GM12878 (cell line): Measurements from ENCODE around the gene PGAM2. TPM values are rescaled to one million over a fixed set of nuclear protein-coding genes. Genes with fewer than 3 reads are reported as not detected.

Experiments
- ATAC-seq: fragments of 200-7000 bp; cut with Tn5 transposase; 3 replicates; pipeline ENCODE4 v1.9.1; 2020; ENCODE audit warnings: mild to moderate bottlenecking, moderate library complexity
- BruUV-seq: library from RNA; stranded (reverse); fragments of 400-500 nt; replicated peaks from 2 replicates; lab custom pipeline; 2021; lab: Mats Ljungman, UMichigan
- CTCF ChIA-PET: fragments of 300-600 bp; sonication (Branson Sonifier 250); formaldehyde crosslinking; extraction: SDS; loops from one replicate; lab custom pipeline; 2021; ENCODE audit warnings: inconsistent platforms; lab: Yijun Ruan, JAX
- POLR2A ChIA-PET: fragments of 350-600 bp; formaldehyde crosslinking; extraction: SDS; loops from one replicate; lab custom pipeline; 2021; ENCODE audit warnings: inconsistent platforms; lab: Charles Lee
- RAD21 ChIA-PET: fragments of 300-600 bp; sonication (Branson Sonifier 250); formaldehyde crosslinking; loops from one replicate; lab custom pipeline; 2023; ENCODE audit warnings: antibody characterized with exemption; ENCODE audit not compliant: unreplicated experiment; lab: Charles Lee
- SMC1A ChIA-PET: fragments of 300-600 bp; sonication (Branson Sonifier 250); formaldehyde crosslinking; loops from one replicate; lab custom pipeline; 2023; ENCODE audit not compliant: unreplicated experiment, uncharacterized antibody; lab: Charles Lee
- DNase-seq: peaks from one replicate; pipeline ENCODE4 v3.0.0-alpha.2; 2011; ENCODE audit warnings: low read depth, low spot score
- FAIRE-seq: peaks from 3 replicates; lab custom pipeline; 2011; peaks lifted over from hg19 to GRCh38; lab: Jason Lieb, UNC
- H2AFZ ChIP-seq: 2 replicates; pipeline ENCODE4 v1.6.0; 2011; ENCODE audit warnings: low read depth, low read length, control low read depth; ENCODE audit not compliant: control insufficient read depth
- H3K27ac ChIP-seq: 2 replicates; pipeline ENCODE4 v1.5.1; 2011; ENCODE audit warnings: control low read depth; ENCODE audit not compliant: control insufficient read depth, insufficient read depth
- H3K27me3 ChIP-seq, 2 experiments: replicated peaks in 1 of 2; 2 replicates each; pipeline versions ENCODE4 v1.6.0 to v1.6.1; 2011; ENCODE audit warnings: low read length in 1 of 2; ENCODE audit not compliant: control insufficient read depth in 2 of 2, insufficient read depth in 2 of 2
- H3K36me3 ChIP-seq, 2 experiments: 2 replicates each; pipeline ENCODE4 v1.5.1; 2011; ENCODE audit warnings: low read length in 1 of 2; ENCODE audit not compliant: control insufficient read depth in 2 of 2, insufficient read depth in 2 of 2
- H3K4me1 ChIP-seq: 2 replicates; pipeline ENCODE4 v1.6.1; 2011; ENCODE audit warnings: mild to moderate bottlenecking, low read length, moderate library complexity, mixed read lengths; ENCODE audit not compliant: control insufficient read depth, insufficient read depth
- H3K4me2 ChIP-seq: 2 replicates; pipeline ENCODE4 v1.6.0; 2011; ENCODE audit warnings: control low read depth; ENCODE audit not compliant: control insufficient read depth, insufficient read depth
- H3K4me3 ChIP-seq: fragments of 200-600 bp; sonication (generic); 2 replicates; pipeline ENCODE4 v1.5.1; 2016
- H3K79me2 ChIP-seq: 2 replicates; pipeline ENCODE4 v1.6.0; 2011; ENCODE audit warnings: low read length; ENCODE audit not compliant: control insufficient read depth, insufficient read depth
- H3K9ac ChIP-seq: 2 replicates; pipeline ENCODE4 v1.8.0; 2011; ENCODE audit warnings: low read length, control low read depth, mixed read lengths; ENCODE audit not compliant: control insufficient read depth, insufficient read depth
- H3K9me3 ChIP-seq: replicated peaks from 3 replicates; pipeline ENCODE4 v1.5.1; 2011; ENCODE audit warnings: mild to moderate bottlenecking, low read length; ENCODE audit not compliant: control insufficient read depth, insufficient read depth
- H4K20me1 ChIP-seq: 2 replicates; pipeline ENCODE4 v1.6.0; 2011; ENCODE audit not compliant: control insufficient read depth, insufficient read depth
- BCL11A ChIP-seq: IDR thresholded peaks from 2 replicates; pipeline ENCODE4 v1.6.1; 2011; ENCODE audit warnings: low read depth, low read length
- CBX3 ChIP-seq: fragments of 200-600 bp; sonication (generic); IDR thresholded peaks from 2 replicates; pipeline ENCODE4 v1.6.1; 2016; ENCODE audit warnings: low read depth, borderline replicate concordance
- CBX5 ChIP-seq: sonication (generic); IDR thresholded peaks from 2 replicates; pipeline ENCODE4 v1.6.1; 2016; ENCODE audit warnings: low read depth, moderate library complexity, mild to moderate bottlenecking, inconsistent platforms
- EED ChIP-seq: sonication (generic); IDR thresholded peaks from 2 replicates; pipeline ENCODE4 v1.6.1; 2016; ENCODE audit warnings: antibody characterized with exemption, low read depth
- EZH2 ChIP-seq: IDR thresholded peaks from 2 replicates; pipeline ENCODE4 v1.6.1; 2012; ENCODE audit warnings: low read depth, mild to moderate bottlenecking, control low read depth, inconsistent platforms, low read length, borderline replicate concordance; ENCODE audit not compliant: control insufficient read depth
- IKZF2 ChIP-seq, 2 experiments: fragments of 450-650 bp; IDR thresholded peaks; 2 replicates each; pipeline ENCODE4 v1.6.1; 2017; ENCODE audit warnings: mild to moderate bottlenecking in 2 of 2, moderate library complexity in 2 of 2
- IRF4 ChIP-seq: IDR thresholded peaks from 2 replicates; pipeline ENCODE4 v1.6.1; 2011; ENCODE audit warnings: low read depth, low read length
- MXI1 ChIP-seq: fragments of 150-350 bp; IDR thresholded peaks from 2 replicates; pipeline ENCODE4 v1.6.1; 2011; ENCODE audit warnings: low read depth, mild to moderate bottlenecking, inconsistent platforms, low read length, improper control_type of control experiment
- SMC3 ChIP-seq: IDR thresholded peaks from 2 replicates; pipeline ENCODE4 v1.6.1; 2011; ENCODE audit warnings: low read length, improper control_type of control experiment, borderline replicate concordance
- WGBS: methylation state at CpG from one replicate; pipeline ENCODE4 v1.1.6; 2016; ENCODE audit warnings: low lambda C conversion rate; ENCODE audit not compliant: insufficient replicate concordance, insufficient coverage; ENCODE audit errors: missing lambda C conversion rate; 5-methylcytosine and 5-hydroxymethylcytosine counted together
- in situ Hi-C: fragments of 300-500 bp; cut with MboI; formaldehyde crosslinking; loops from 9 replicates; pipeline ENCODE4 v1.14.3; 2018; ENCODE audit warnings: mixed read lengths
- intact Hi-C: fragments of 100-400 bp; cut with micrococcal nuclease; formaldehyde crosslinking; loops from one replicate; pipeline ENCODE4 v1.14.2; 2022; ENCODE audit not compliant: unreplicated experiment
- polyA plus RNA-seq, 11 experiments: library from polyadenylated mRNA; depleted of rRNA in 4 of 11; unstranded in 6 of 11; stranded (reverse) in 5 of 11; fragments of >200 nt; fragmentation: Nextera tagmentation in 4 of 11; fragmentation: Illumina TruSeq in 1 of 11; extraction: Ambion mirVana in 4 of 11; extraction: Trizol in 1 of 11; gene quantifications; 1 replicate in 1 of 11; 2 replicates in 10 of 11; pipeline versions ENCODE4 v1.2.1 to v1.2.3, GENCODE V29; 2011 to 2016; ENCODE audit warnings: inconsistent platforms in 2 of 11, missing spikeins in 2 of 11, low read depth in 1 of 11
- total RNA-seq, 4 experiments: library from RNA; depleted of rRNA in 3 of 4; stranded (reverse); fragments of >200 nt in 3 of 4; fragmentation: Illumina TruSeq in 1 of 4; extraction: Trizol in 1 of 4; gene quantifications; 2 replicates each; pipeline versions ENCODE4 v1.2.1 to v1.2.3, GENCODE V29; 2013 to 2021
- TF ChIP-seq, protein P1 (sequence below): IDR thresholded peaks from 2 replicates; pipeline ENCODE4 v1.6.1; 2012; ENCODE audit warnings: low read depth, low read length, improper control_type of control experiment
- TF ChIP-seq, protein P2 (sequence below), 3 experiments: IDR thresholded peaks in 2 of 3; conservative IDR thresholded peaks in 1 of 3; 2 replicates each; pipeline ENCODE4 v1.5.1; 2011; ENCODE audit warnings: low read depth in 3 of 3, low read length in 3 of 3, mild to moderate bottlenecking in 3 of 3, control low read depth in 2 of 3, moderate library complexity in 2 of 3, inconsistent platforms in 1 of 3, mixed read lengths in 1 of 3; ENCODE audit not compliant: control insufficient read depth in 2 of 3, insufficient read depth in 1 of 3; ENCODE audit errors: extremely low read depth in 1 of 3

The PGAM2 gene
- total and polyA plus RNA-seq, 10 of the 15 experiments (the other 5 are each of a cell fraction or from before 2014, with no cell fraction given), result not detected

DNA sequence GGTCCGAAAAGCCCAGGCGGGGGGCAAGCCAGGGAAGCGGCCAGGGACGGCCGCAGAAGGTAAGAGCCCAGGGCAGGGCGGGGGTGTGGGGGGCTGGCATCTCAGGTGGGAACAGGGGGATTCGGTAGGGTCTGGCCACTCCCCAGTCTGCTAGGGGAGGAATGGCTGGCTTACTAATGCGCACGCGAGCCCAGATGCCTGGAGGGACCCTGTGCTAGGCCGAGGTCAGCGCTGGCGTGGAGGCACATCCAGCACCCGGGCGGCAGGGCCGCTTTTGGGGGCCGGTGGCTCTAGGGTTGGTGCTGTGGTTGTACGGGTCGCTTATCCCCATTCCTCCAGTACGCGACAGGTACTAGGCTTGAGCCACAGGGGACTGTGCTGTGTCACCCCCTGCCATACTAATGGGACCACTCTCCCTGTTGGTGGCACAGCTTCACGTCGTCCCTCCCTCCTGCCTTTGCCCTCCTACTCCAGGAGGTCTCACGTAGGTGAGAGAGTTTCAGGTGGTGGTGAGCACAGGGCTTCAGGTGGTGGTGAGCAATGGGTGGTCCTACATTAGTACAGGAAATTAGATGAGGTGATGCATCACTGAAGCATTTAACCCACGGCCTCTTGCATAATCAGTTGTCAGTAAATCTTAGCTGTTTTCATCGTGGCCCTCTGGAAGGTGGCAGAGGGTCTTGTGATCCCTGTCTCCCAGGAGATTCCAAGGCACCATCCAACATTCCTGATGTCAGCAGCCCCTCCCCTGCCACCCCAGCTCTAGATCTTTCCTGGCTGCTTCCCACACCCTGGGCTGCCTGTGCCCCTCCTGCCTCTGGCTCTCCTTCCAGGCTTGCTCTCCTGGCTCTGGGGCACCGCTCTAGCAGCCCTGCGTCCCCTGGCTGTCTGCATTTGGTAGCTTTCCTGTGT lies 39.7 kb upstream of the PGAM2 start:
- CTCF ChIA-PET, result interaction anchor here (1.0 kb wide), 1 partner anchor 17 kb away, joined by 3 read pairs; no protein-coding TSS in a partner anchor
- POLR2A ChIA-PET, result no interaction called here
- no peak overlapping the region for H2AFZ ChIP-seq
- intact Hi-C loops, result no loop called here
- ATAC-seq (peak; percentile 7; the same call in 2 of the 3 replicates), FAIRE-seq (no peak)
- no peaks in the 10 kb centered on the region for H4K20me1 ChIP-seq
- WGBS, result 17% methylated on average over 22 of the region's 28 CpGs
- H3K4me1 ChIP-seq, result no peaks in the 10 kb centered on the region
- H3K9ac ChIP-seq, result no peak overlapping the region
- no peak for TF ChIP-seq MXI1
- 0 out of 2 replicates have a peak, but pooled peaks have one; percentile 40 for TF ChIP-seq EZH2
- TF ChIP-seq, all 136 proteins: peak for 1
- in situ Hi-C loops, result no loop called here
- Histone ChIP-seq H3K4me2 (no peak overlapping the region), H3K36me3 (no peaks in the 10 kb centered on the region), H3K27ac (no peak overlapping the region), H3K27me3 (peaks cover 11 to 15% of the 10 kb centered on the region in 2 experiments), H3K4me3 (no peak overlapping the region), H3K9me3 (no peaks in the 10 kb centered on the region), H3K79me2 (no peaks in the 10 kb centered on the region)
- ChIA-PET SMC1A (no interaction called here), RAD21 (interaction anchor here (0.6 kb wide), 1 partner anchor 89 kb away, joined by 3 read pairs; no protein-coding TSS in a partner anchor)
- no TSS peak for BruUV-seq
- no peak for DNase-seq

DNA sequence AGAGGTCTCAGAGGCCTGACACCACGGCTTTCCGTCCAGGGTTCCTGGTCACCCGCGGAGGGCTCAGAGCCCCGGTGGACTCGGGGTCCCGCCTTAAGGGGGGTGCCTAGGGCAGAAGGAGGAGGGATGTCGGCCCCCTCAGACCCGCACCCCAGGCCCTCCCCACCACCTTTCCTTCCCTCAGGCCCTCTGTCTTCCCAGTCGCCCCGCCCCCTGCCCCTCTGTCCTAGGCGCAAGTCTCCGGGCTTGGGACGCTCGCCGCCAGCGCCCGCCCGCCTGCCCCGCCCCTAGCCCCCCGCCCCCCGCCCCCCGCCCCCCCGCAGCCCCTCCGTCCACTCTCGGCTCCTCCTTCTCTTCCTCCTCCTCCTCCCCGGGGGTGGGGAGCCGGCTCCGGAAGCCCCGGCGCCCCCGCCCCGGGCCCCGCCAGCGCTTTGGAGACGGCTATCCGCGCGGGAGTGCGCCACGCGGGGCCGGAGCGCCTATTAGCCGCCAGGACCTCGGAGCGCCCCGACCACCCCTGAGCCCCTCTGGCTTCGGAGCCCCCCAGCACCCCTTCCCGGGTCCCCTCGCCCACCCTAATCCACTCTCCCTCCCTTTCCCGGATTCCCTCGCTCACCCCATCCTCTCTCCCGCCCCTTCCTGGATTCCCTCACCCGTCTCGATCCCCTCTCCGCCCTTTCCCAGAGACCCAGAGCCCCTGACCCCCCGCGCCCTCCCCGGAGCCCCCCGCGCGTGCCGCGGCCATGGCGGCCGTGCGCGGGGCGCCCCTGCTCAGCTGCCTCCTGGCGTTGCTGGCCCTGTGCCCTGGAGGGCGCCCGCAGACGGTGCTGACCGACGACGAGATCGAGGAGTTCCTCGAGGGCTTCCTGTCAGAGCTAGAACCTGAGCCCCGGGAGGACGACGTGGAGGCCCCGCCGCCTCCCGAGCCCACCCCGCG lies 38.8 kb upstream of the PGAM2 start, which contains the start of gene AEBP1:
Gene AEBP1 (plus strand): TSS at position 423 of the 937 bp plus-strand sequence. CDS start 321 bp downstream, at position 744.
- no peaks in the 10 kb centered on the region for H4K20me1 ChIP-seq
- no peaks in the 10 kb centered on the region for H3K79me2 ChIP-seq
- H3K27me3 ChIP-seq, result peaks cover 11 to 15% of the 10 kb centered on the region in 2 experiments
- ChIA-PET SMC1A (no interaction called here), RAD21 (no interaction called here), CTCF (no interaction called here), POLR2A (no interaction called here)
- no peak within 1 kb of the TSS for H3K9ac ChIP-seq
- no peak within 1 kb of the TSS for H3K4me2 ChIP-seq
- DNase-seq (no peak), ATAC-seq (peak; percentile 44; the same call in 2 of the 3 replicates), FAIRE-seq (no peak)
- BruUV-seq, result no TSS peak
- in situ Hi-C loops, result no loop called here
- H2AFZ ChIP-seq, result no peak within 1 kb of the TSS
- no peaks in the 10 kb centered on the region for H3K36me3 ChIP-seq
- no peak within 1 kb of the TSS for H3K4me3 ChIP-seq
- H3K9me3 ChIP-seq, result no peaks in the 10 kb centered on the region
- WGBS, result 13% methylated on average over 31 of the region's 87 CpGs
- H3K27ac ChIP-seq, result no peak within 1 kb of the TSS
- intact Hi-C loops, result no loop called here
- no peaks in the 10 kb centered on the region for H3K4me1 ChIP-seq
- TF ChIP-seq CBX3 (no peak), BCL11A (no peak), IRF4 (no peak), IKZF2 (IDR thresholded peaks at IDR 0.05) (no peak), CBX5 (no peak), EED (no peak), SMC3 (no peak)
- TF ChIP-seq, protein P1, sequence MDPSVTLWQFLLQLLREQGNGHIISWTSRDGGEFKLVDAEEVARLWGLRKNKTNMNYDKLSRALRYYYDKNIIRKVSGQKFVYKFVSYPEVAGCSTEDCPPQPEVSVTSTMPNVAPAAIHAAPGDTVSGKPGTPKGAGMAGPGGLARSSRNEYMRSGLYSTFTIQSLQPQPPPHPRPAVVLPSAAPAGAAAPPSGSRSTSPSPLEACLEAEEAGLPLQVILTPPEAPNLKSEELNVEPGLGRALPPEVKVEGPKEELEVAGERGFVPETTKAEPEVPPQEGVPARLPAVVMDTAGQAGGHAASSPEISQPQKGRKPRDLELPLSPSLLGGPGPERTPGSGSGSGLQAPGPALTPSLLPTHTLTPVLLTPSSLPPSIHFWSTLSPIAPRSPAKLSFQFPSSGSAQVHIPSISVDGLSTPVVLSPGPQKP, result no peak
- TF ChIP-seq, protein P2, sequence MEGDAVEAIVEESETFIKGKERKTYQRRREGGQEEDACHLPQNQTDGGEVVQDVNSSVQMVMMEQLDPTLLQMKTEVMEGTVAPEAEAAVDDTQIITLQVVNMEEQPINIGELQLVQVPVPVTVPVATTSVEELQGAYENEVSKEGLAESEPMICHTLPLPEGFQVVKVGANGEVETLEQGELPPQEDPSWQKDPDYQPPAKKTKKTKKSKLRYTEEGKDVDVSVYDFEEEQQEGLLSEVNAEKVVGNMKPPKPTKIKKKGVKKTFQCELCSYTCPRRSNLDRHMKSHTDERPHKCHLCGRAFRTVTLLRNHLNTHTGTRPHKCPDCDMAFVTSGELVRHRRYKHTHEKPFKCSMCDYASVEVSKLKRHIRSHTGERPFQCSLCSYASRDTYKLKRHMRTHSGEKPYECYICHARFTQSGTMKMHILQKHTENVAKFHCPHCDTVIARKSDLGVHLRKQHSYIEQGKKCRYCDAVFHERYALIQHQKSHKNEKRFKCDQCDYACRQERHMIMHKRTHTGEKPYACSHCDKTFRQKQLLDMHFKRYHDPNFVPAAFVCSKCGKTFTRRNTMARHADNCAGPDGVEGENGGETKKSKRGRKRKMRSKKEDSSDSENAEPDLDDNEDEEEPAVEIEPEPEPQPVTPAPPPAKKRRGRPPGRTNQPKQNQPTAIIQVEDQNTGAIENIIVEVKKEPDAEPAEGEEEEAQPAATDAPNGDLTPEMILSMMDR (IDR thresholded peaks at IDR 0.05 in 2 of 3, conservative IDR thresholded peaks at IDR 0.05 in 1 of 3; ENCODE audit: control insufficient read depth in 2 of 3, extremely low read depth in 1 of 3, insufficient read depth in 1 of 3, low read depth in 3 of 3, low read length in 3 of 3), result no peak
